GM12874 (cell line): Measurements from ENCODE around the gene CACNB4.
A peak's percentile ranks its signal among the peaks of the same experiment; 100 is the strongest.

Experiments
- CTCF ChIP-seq: IDR thresholded peaks from 2 replicates; pipeline ENCODE4 v1.5.1; 2011; ENCODE audit warnings: low read depth, mild to moderate bottlenecking, control low read depth, low read length, moderate library complexity; ENCODE audit not compliant: insufficient read depth

CACNB4 gene

GRCh38 chr2:151809073-151809383 lies 289.8 kb downstream of the CACNB4 start:
- TF ChIP-seq CTCF: no peak

GRCh38 chr2:151808258-151809072 lies 290.4 kb downstream of the CACNB4 start:
- 0 out of 2 replicates have a peak, but pooled peaks have one; percentile 6 for TF ChIP-seq CTCF

GRCh38 chr2:151805961-151806360 lies 292.9 kb downstream of the CACNB4 start:
- TF ChIP-seq CTCF: no peak

GRCh38 chr2:151805343-151805742 lies 293.5 kb downstream of the CACNB4 start:
- TF ChIP-seq CTCF: no peak

GRCh38 chr2:151803811-151804210 lies 295.0 kb downstream of the CACNB4 start:
- TF ChIP-seq CTCF: no peak

GRCh38 chr2:151802315-151802714 lies 296.5 kb downstream of the CACNB4 start:
- TF ChIP-seq CTCF: no peak

- TF ChIP-seq CTCF: no peak
Observed at GRCh38 chr2:151799886-151800292, 299.0 kb downstream of the CACNB4 start.
